H9 (cell line): ENCODE measurements around the gene RAB25. TPM values are rescaled to one million over a fixed set of nuclear protein-coding genes. Genes with fewer than 3 reads are reported as not detected.

ENCODE experiments used
- DNase-seq: peaks from one replicate; pipeline ENCODE4 v3.0.0-alpha.2; 2017
- H2AFZ ChIP-seq: one replicate; pipeline ENCODE4 v1.6.1; 2013; ENCODE audit warnings: mild to moderate bottlenecking, low read length, control low read depth, moderate library complexity
- H2AK5ac ChIP-seq: 2 replicates; pipeline ENCODE4 v1.6.1; 2013; ENCODE audit warnings: low read length, control low read depth, mixed read lengths; ENCODE audit not compliant: insufficient read length
- H2BK120ac ChIP-seq: one replicate; pipeline ENCODE4 v1.6.1; 2013; ENCODE audit warnings: low read depth, mild to moderate bottlenecking, low read length, control low read depth, inconsistent platforms; ENCODE audit not compliant: poor library complexity, severe bottlenecking
- H2BK12ac ChIP-seq: 2 replicates; pipeline ENCODE4 v1.6.1; 2013; ENCODE audit warnings: low read length, control low read depth, mixed read lengths, low read depth; ENCODE audit not compliant: insufficient read length
- H2BK15ac ChIP-seq: 2 replicates; pipeline ENCODE4 v1.6.1; 2013; ENCODE audit warnings: low read depth, low read length, control low read depth
- H2BK20ac ChIP-seq: one replicate; pipeline ENCODE4 v1.6.1; 2013; ENCODE audit warnings: low read depth, mild to moderate bottlenecking, low read length, control low read depth, inconsistent platforms; ENCODE audit not compliant: poor library complexity, severe bottlenecking
- H2BK5ac ChIP-seq: 2 replicates; pipeline ENCODE4 v1.6.1; 2013; ENCODE audit warnings: low read length, control low read depth, mixed read lengths; ENCODE audit not compliant: insufficient read length
- H3K14ac ChIP-seq: 2 replicates; pipeline ENCODE4 v1.6.1; 2013; ENCODE audit warnings: low read length, control low read depth; ENCODE audit not compliant: insufficient read depth
- H3K18ac ChIP-seq: 2 replicates; pipeline ENCODE4 v1.6.1; 2013; ENCODE audit warnings: low read depth, mild to moderate bottlenecking, mixed read lengths, low read length, control low read depth; ENCODE audit not compliant: insufficient read length
- H3K23ac ChIP-seq: 2 replicates; pipeline ENCODE4 v1.6.1; 2013; ENCODE audit warnings: low read length, control low read depth, mixed read lengths, low read depth; ENCODE audit not compliant: insufficient read length
- H3K23me2 ChIP-seq: 2 replicates; pipeline ENCODE4 v1.6.1; 2013; ENCODE audit warnings: low read depth, mild to moderate bottlenecking, mixed read lengths, low read length, control low read depth; ENCODE audit not compliant: insufficient read length, poor library complexity, severe bottlenecking
- H3K27ac ChIP-seq: 2 replicates; pipeline ENCODE4 v1.5.1; 2013; ENCODE audit warnings: low read length, control low read depth, mixed read lengths, low read depth; ENCODE audit not compliant: insufficient read length
- H3K27me3 ChIP-seq: 2 replicates; pipeline ENCODE4 v1.6.1; 2013; ENCODE audit warnings: low read length, control low read depth, inconsistent platforms; ENCODE audit not compliant: insufficient read depth
- H3K4ac ChIP-seq: 2 replicates; pipeline ENCODE4 v1.6.1; 2013; ENCODE audit warnings: low read depth, mild to moderate bottlenecking, control low read depth, inconsistent platforms, low read length, moderate library complexity
- H3K4me1 ChIP-seq: 2 replicates; pipeline ENCODE4 v1.6.1; 2013; ENCODE audit warnings: low read length, control low read depth, inconsistent platforms; ENCODE audit not compliant: insufficient read depth
- H3K4me2 ChIP-seq: 2 replicates; pipeline ENCODE4 v1.6.1; 2013; ENCODE audit warnings: low read length, control low read depth, mixed read lengths; ENCODE audit not compliant: insufficient read length, insufficient read depth
- H3K56ac ChIP-seq: 2 replicates; pipeline ENCODE4 v1.6.1; 2013; ENCODE audit warnings: low read depth, mild to moderate bottlenecking, mixed read lengths, low read length, control low read depth; ENCODE audit not compliant: insufficient read length
- H3K79me1 ChIP-seq: 2 replicates; pipeline ENCODE4 v1.6.1; 2013; ENCODE audit warnings: low read depth, mild to moderate bottlenecking, moderate library complexity, low read length, control low read depth, inconsistent platforms; ENCODE audit not compliant: insufficient read depth, poor library complexity, severe bottlenecking
- H3K79me2 ChIP-seq: 2 replicates; pipeline ENCODE4 v1.6.1; 2013; ENCODE audit warnings: low read length, control low read depth, inconsistent platforms; ENCODE audit not compliant: insufficient read depth
- H3K9ac ChIP-seq: 2 replicates; pipeline ENCODE4 v1.6.1; 2013; ENCODE audit warnings: low read length, control low read depth, mixed read lengths; ENCODE audit not compliant: insufficient read length; ENCODE audit errors: extremely low read depth
- H3K9me3 ChIP-seq: one replicate; pipeline ENCODE4 v1.6.1; 2013; ENCODE audit warnings: low read depth, low read length, inconsistent platforms; ENCODE audit not compliant: control insufficient read depth
- H3T11ph ChIP-seq: one replicate; pipeline ENCODE4 v1.6.1; 2013; ENCODE audit warnings: mild to moderate bottlenecking, low read length, control low read depth, inconsistent platforms
- H4K20me1 ChIP-seq: one replicate; pipeline ENCODE4 v1.6.1; 2013; ENCODE audit not compliant: control insufficient read depth, insufficient read length, insufficient read depth
- H4K5ac ChIP-seq: 2 replicates; pipeline ENCODE4 v1.6.1; 2013; ENCODE audit warnings: low read depth, mild to moderate bottlenecking, mixed read lengths, low read length, control low read depth; ENCODE audit not compliant: insufficient read length
- H4K8ac ChIP-seq: replicated peaks from 2 replicates; pipeline ENCODE4 v1.6.1; 2013; ENCODE audit warnings: low read length, control low read depth, mixed read lengths, low read depth; ENCODE audit not compliant: insufficient read length
- H4K91ac ChIP-seq: 2 replicates; pipeline ENCODE4 v1.6.1; 2013; ENCODE audit warnings: low read depth, mild to moderate bottlenecking, moderate library complexity, mixed read lengths, low read length, control low read depth; ENCODE audit not compliant: insufficient read length
- H3K27ac Mint-ChIP-seq, 3 experiments: 2 replicates in 2 of 3; 3 replicates in 1 of 3; pipeline ENCODE4 v1.8.0; 2020 to 2021; ENCODE audit warnings: mixed read lengths in 3 of 3, mild to moderate bottlenecking in 1 of 3, moderate library complexity in 1 of 3
- H3K27me3 Mint-ChIP-seq: 2 replicates; pipeline ENCODE4 v1.8.0; 2021; ENCODE audit warnings: low read depth, mild to moderate bottlenecking, moderate library complexity, mixed read lengths
- H3K36me3 Mint-ChIP-seq, 3 experiments: 2 replicates in 2 of 3; 3 replicates in 1 of 3; pipeline ENCODE4 v1.8.0; 2020 to 2021; ENCODE audit warnings: low read depth in 3 of 3, mixed read lengths in 3 of 3; ENCODE audit not compliant: insufficient read depth in 1 of 3
- H3K4me1 Mint-ChIP-seq, 2 experiments: 2 replicates each; pipeline ENCODE4 v1.8.0; 2020; ENCODE audit warnings: mixed read lengths in 2 of 2
- H3K4me3 Mint-ChIP-seq, 2 experiments: 2 replicates in 1 of 2; 3 replicates in 1 of 2; pipeline ENCODE4 v1.8.0; 2020 to 2021; ENCODE audit warnings: mild to moderate bottlenecking in 2 of 2, mixed read lengths in 2 of 2, moderate library complexity in 1 of 2
- H3K9me3 Mint-ChIP-seq, 2 experiments: 2 replicates in 1 of 2; 3 replicates in 1 of 2; pipeline ENCODE4 v1.8.0; 2020; ENCODE audit warnings: mild to moderate bottlenecking in 2 of 2, mixed read lengths in 2 of 2, moderate library complexity in 1 of 2
- CTCF ChIP-seq: fragments of 200-600 bp; sonication (generic); conservative IDR thresholded peaks from 3 replicates; pipeline ENCODE4 v1.8.0; 2021; ENCODE audit warnings: antibody characterized with exemption, mild to moderate bottlenecking
- WGBS: extraction: QIAGEN DNeasy Blood & Tissue Kit; methylation state at CpG from one replicate; pipeline ENCODE4 v1.1.7; 2013; ENCODE audit warnings: missing lambda C conversion rate, low lambda C conversion rate, mixed read lengths; ENCODE audit not compliant: insufficient read length; ENCODE audit errors: extremely low coverage; 5-methylcytosine and 5-hydroxymethylcytosine counted together
- total RNA-seq: library from RNA; stranded (reverse); gene quantifications from 2 replicates; pipeline ENCODE4 v1.2.1, GENCODE V29; 2021

RAB25 gene
- total RNA-seq, 1 experiment from 2014 or later, result 43.1 TPM

- H2BK120ac ChIP-seq, result no peak overlapping the region
- no peak overlapping the region for H4K5ac ChIP-seq
- no peak overlapping the region for H3K18ac ChIP-seq
- H3K27ac Mint-ChIP-seq, result 0 out of 7 replicates have a peak overlapping the region, but pooled peaks of 1 of the 3 experiments have one; percentile 58
- H3K79me2 ChIP-seq, result peaks cover 4% of the 10 kb centered on the region; the same call in 1 of the 2 replicates
- H3K9me3 ChIP-seq, result no peaks in the 10 kb centered on the region
- no peak overlapping the region for H3K23ac ChIP-seq
- H3K4me3 Mint-ChIP-seq, result no peak overlapping the region
- H3K56ac ChIP-seq, result no peak overlapping the region
- H3K23me2 ChIP-seq, result peaks cover 2% of the 10 kb centered on the region
- H3K9me3 Mint-ChIP-seq, result no peaks in the 10 kb centered on the region
- H3K27me3 ChIP-seq, result no peaks in the 10 kb centered on the region
- H2BK15ac ChIP-seq, result no peak overlapping the region
- no peak overlapping the region for H2BK5ac ChIP-seq
- H2AFZ ChIP-seq, result no peak overlapping the region
- no peaks in the 10 kb centered on the region for H3K27me3 Mint-ChIP-seq
- H3K4me2 ChIP-seq, result no peak overlapping the region
- no peak overlapping the region for H3K14ac ChIP-seq
- no peak overlapping the region for H3K27ac ChIP-seq
- H3K79me1 ChIP-seq, result peaks cover 2% of the 10 kb centered on the region
- no peak overlapping the region for H3K9ac ChIP-seq
- no CpG with 5 or more reads among the region's 7 CpGs for WGBS
- H3K4me1 ChIP-seq, result peaks cover under 1% of the 10 kb centered on the region; the same call in 1 of the 2 replicates
- no peak overlapping the region for H2BK12ac ChIP-seq
- H4K20me1 ChIP-seq, result no peaks in the 10 kb centered on the region
- no peak overlapping the region for H2BK20ac ChIP-seq
- TF ChIP-seq CTCF, result peak; percentile 47; the same call in 2 of the 3 replicates
- no peak overlapping the region for H3T11ph ChIP-seq
- DNase-seq, result peak; percentile 46
- no peak overlapping the region for H4K91ac ChIP-seq
- H3K4me1 Mint-ChIP-seq, result peaks cover 3% of the 10 kb centered on the region in 2 experiments
- H3K4ac ChIP-seq, result no peak overlapping the region
- no peak overlapping the region for H2AK5ac ChIP-seq
- H4K8ac ChIP-seq, result no peak overlapping the region
- peaks cover 50 to 83% (median 73%) of the 10 kb centered on the region in 3 experiments; a peak in 6 of 7 replicates for H3K36me3 Mint-ChIP-seq
Observed at GRCh38 chr1:156014829-156015228, 46.1 kb upstream of the RAB25 start.
